ENCODE results near the gene NPHP4. TPM values are rescaled to one million over a fixed set of nuclear protein-coding genes. Genes with fewer than 3 reads are reported as not detected.

Gene NPHP4
- total RNA-seq, 1 donor from 2014 or later: 3.2 TPM

GRCh38 chr1:5971471-5972197 is 20.6 kb downstream of the NPHP4 start:
- DNase-seq (ENCODE audit: low read depth) (no peak), FAIRE-seq (no peak)
- Histone ChIP-seq H3K36me3 (ENCODE audit: control insufficient read depth, insufficient read depth, low read length) (peaks cover 6% of the 10 kb centered on the region), H3K27me3 (ENCODE audit: control insufficient read depth, insufficient read depth, low read length) (no peaks in the 10 kb centered on the region), H3K4me3 (ENCODE audit: low read depth, low read length) (no peak overlapping the region)
- TF ChIP-seq CTCF (IDR thresholded peaks at IDR 0.05; ENCODE audit: insufficient read depth, low read length, severe bottlenecking): no peak

GRCh38 chr1:5970610-5971273 is 21.5 kb downstream of the NPHP4 start:
- no peak for DNase-seq (ENCODE audit: low read depth)
- Histone ChIP-seq H3K36me3 (ENCODE audit: control insufficient read depth, insufficient read depth, low read length) (peaks cover 6% of the 10 kb centered on the region), H3K27me3 (ENCODE audit: control insufficient read depth, insufficient read depth, low read length) (no peaks in the 10 kb centered on the region), H3K4me3 (ENCODE audit: low read depth, low read length) (no peak overlapping the region)
- FAIRE-seq: no peak
- TF ChIP-seq CTCF (IDR thresholded peaks at IDR 0.05; ENCODE audit: insufficient read depth, low read length, severe bottlenecking): no peak

DNA sequence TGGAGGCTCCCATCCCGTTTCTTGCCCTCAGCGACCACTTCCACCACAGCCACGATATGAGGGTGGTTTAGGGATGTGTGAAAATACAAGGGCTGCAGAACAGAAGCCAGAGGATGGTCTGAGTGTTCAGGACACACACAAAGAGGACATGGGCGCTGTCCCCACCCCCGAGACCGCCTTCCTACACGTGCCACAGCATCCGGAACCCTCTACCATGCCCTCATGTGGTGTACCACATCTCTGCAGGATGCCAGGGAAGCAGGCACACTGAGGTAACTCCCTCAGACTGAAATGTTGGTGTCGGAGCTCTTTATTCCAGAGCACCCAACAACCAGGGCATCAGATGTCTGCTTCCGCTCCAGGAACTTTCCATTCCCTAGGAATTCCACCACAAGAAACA is 23.1 kb downstream of the NPHP4 start:
- H3K36me3 ChIP-seq (ENCODE audit: control insufficient read depth, insufficient read depth, low read length): peaks cover 7% of the 10 kb centered on the region
- TF ChIP-seq CTCF (IDR thresholded peaks at IDR 0.05; ENCODE audit: insufficient read depth, low read length, severe bottlenecking): no peak
- no peak overlapping the region for H3K4me3 ChIP-seq (ENCODE audit: low read depth, low read length)
- FAIRE-seq (peak; percentile 66), DNase-seq (ENCODE audit: low read depth) (no peak)
- no peaks in the 10 kb centered on the region for H3K27me3 ChIP-seq (ENCODE audit: control insufficient read depth, insufficient read depth, low read length)

- DNase-seq (ENCODE audit: low read depth): peak; percentile 14
- no peaks in the 10 kb centered on the region for H3K27me3 ChIP-seq (ENCODE audit: control insufficient read depth, insufficient read depth, low read length)
- H3K4me3 ChIP-seq (ENCODE audit: low read depth, low read length): no peak overlapping the region
- H3K36me3 ChIP-seq (ENCODE audit: control insufficient read depth, insufficient read depth, low read length): peaks cover 5% of the 10 kb centered on the region
- FAIRE-seq: no peak
- TF ChIP-seq CTCF (IDR thresholded peaks at IDR 0.05; ENCODE audit: insufficient read depth, low read length, severe bottlenecking): no peak
Observed at GRCh38 chr1:5968161-5968736, 24.0 kb downstream of the NPHP4 start.

GRCh38 chr1:5967351-5968160 is 24.7 kb downstream of the NPHP4 start:
- no peak overlapping the region for H3K4me3 ChIP-seq (ENCODE audit: low read depth, low read length)

More at GRCh38 chr1:5967351-5968160, 24.7 kb downstream of the NPHP4 start:
- no peak for TF ChIP-seq CTCF (IDR thresholded peaks at IDR 0.05; ENCODE audit: insufficient read depth, low read length, severe bottlenecking)
- H3K27me3 ChIP-seq (ENCODE audit: control insufficient read depth, insufficient read depth, low read length): no peaks in the 10 kb centered on the region
- DNase-seq (ENCODE audit: low read depth) (no peak), FAIRE-seq (peak; percentile 7)
- peaks cover 5% of the 10 kb centered on the region for H3K36me3 ChIP-seq (ENCODE audit: control insufficient read depth, insufficient read depth, low read length)
